HG03066 (cell line): Measurements from ENCODE around the gene BTN1A1.
A peak's percentile ranks its signal among the peaks of the same experiment; 100 is the strongest.
"Not testable (repeated sequence)": the region's sequence is repeated elsewhere in the genome, so short reads cannot be mapped to it uniquely, and the experiment has no call there.

Experiments used
- ATAC-seq: cut with Tn5 transposase; IDR thresholded peaks from one replicate; pipeline ENCODE4 v1.9.1; 2021; ENCODE audit warnings: low read depth; ENCODE audit not compliant: unreplicated experiment

Gene BTN1A1, protein sequence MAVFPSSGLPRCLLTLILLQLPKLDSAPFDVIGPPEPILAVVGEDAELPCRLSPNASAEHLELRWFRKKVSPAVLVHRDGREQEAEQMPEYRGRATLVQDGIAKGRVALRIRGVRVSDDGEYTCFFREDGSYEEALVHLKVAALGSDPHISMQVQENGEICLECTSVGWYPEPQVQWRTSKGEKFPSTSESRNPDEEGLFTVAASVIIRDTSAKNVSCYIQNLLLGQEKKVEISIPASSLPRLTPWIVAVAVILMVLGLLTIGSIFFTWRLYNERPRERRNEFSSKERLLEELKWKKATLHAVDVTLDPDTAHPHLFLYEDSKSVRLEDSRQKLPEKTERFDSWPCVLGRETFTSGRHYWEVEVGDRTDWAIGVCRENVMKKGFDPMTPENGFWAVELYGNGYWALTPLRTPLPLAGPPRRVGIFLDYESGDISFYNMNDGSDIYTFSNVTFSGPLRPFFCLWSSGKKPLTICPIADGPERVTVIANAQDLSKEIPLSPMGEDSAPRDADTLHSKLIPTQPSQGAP

DNA sequence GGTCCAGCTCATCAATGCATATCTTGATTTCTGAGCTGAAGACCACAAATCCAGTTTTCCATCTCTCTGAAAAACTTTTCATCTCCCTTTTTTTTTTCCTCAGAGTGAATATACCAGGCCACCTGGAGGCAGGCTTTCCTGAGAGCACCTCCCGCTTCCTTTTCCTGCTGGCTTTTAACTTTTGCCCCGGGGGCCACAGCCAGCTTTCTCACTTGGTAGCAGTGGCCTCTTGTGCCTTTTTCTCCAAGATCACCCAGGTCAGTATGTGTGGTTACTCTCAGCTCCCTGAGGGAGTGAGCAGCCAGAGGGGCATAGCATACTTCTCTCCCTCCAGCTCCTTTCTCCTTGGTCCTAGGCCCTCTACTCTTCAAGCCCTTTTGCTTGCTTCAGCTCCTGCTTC is at the start of gene BTN1A1:
Gene BTN1A1 (plus strand): TSS at position 202 of the 400 bp plus-strand sequence. CDS start 984 bp downstream, outside the sequence.
- ATAC-seq: no peak

DNA sequence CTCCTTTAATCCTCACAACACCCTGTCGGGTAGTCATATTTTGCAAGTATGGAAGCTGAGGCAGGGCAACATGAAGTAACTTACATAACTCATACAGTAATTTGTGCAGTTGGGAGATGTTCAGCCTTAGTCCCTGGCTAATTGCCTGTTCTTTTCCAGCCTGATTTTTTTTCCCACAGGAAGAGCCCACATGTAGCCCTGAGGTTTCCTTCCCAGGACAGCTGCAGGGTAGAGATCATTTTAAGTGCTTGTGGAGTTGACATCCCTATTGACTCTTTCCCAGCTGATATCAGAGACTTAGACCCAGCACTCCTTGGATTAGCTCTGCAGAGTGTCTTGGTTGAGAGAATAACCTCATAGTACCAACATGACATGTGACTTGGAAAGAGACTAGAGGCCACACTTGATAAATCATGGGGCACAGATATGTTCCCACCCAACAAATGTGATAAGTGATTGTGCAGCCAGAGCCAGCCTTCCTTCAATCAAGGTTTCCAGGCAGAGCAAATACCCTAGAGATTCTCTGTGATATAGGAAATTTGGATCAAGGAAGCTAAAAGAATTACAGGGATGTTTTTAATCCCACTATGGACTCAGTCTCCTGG is 47.4 kb upstream of the BTN1A1 start:
- no peak for ATAC-seq

DNA sequence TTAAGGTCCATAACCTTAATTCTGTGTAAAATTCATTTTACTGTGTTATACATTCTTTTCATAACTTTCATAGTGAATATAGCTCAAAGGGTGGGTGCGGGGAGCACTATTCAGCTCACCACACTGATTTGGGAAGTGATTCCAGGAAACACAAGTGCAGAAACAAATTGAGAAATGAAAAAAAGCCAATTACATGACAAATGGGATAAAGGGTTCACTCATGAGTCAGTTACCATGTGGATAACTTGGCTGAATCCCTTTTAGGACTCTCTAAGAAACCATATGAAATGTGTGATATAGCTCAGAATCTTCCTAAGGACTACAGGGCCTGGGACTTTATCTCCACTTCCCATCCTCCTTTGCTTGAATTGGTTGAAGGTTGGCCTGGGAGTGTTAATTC is 45.5 kb upstream of the BTN1A1 start:
- no peak for ATAC-seq

DNA sequence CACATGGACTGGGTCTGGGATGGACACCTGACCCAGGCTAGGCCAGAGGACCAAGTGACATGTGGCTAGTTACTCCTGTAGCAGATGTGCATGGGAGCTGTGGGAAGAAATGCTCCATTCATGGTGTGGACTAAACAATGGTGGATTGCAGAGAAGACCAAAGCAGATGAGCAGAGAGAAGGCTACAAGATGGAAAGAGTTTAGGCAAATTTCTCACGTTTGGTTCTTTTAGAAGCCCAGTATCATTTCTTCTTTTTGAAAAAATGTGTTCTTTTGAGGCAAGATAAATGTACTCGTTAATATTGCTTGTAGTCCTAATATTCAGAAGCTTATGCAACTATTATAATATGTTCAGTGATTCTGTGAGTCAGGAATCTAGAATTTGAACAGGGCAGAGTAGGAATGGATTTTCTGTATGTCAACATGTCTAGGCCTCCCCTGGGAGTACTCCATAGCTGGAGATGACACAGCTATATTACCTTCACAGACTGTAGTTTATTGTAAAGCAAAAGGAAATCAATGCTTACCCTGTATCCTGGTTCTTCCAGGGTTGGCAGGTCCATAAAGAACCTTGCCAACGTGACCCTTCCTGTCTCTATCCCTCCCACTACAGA is 44.6 kb upstream of the BTN1A1 start:
- ATAC-seq: no peak

DNA sequence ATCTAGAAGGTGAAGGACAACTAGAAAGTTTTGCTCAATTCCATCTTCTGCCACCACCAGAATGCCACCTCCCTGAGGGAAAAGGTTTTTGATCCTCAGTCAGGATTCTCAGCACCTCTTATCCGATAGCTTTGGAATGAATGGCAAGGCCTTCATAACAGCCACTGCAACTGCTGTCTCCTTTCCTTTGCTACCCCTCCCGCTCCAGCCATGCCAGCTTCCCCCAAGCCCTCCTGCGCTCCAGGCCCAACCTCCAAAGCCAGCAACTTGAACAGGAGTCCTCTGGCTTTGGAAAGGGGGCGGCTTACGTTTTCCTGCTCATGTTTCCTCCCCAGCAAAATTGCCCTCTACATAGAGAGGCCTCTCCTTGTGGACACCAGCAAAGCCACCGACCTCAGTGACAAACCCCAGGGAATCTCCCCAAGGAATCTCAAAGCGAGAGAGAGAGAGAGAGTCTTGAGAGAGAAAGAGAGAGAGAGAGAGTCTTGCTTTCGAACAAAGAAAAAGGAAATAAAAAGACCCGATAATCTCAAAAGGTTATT is 42.8 kb upstream of the BTN1A1 start:
- peak; percentile 30 for ATAC-seq

DNA sequence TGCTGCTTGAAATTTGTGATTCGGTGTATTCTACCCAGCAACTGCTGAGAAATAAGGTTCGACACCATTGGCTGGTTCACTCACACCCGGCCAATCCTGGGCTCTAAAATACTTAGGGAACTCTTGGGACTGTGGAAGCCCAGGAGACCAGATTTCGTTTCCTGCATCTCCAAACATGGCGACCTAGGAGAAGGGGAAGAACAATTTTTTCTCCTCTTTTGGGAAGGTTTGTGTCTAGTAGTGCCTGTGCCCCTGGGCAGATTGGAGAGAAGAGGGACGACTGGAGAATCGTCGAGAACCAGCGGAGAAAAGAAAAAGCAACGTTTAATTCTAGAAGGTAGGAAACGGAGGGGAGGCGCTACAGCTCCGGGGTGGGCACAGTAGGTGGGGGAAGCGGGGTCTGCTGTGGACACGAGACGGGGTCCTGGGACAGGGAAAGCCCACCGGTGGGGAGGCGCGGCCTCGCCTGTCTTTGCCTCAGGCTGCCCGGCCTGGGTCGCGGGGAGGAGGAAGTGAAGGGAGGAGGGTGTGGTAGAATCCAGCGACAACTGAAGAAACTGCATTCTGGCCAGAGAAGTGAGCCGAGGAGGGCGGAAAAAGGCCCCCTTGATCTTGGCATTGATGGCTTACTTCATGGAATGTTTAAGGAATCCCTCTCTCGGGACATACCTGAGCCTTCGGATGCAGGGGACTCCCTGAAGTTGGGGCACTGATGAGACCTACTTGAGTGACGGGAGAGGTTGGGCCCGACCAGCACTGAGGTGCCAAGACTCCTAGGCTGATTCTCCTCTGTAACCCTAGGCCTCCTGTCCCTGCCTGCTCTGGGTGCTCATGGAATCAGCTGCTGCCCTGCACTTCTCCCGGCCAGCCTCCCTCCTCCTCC is 42.1 kb upstream of the BTN1A1 start, which contains the start of gene BTN2A1:
Gene BTN2A1 (plus strand): TSS at position 150 of the 883 bp plus-strand sequence. CDS start 682 bp downstream, at position 832.
- peak; percentile 97 for ATAC-seq

DNA sequence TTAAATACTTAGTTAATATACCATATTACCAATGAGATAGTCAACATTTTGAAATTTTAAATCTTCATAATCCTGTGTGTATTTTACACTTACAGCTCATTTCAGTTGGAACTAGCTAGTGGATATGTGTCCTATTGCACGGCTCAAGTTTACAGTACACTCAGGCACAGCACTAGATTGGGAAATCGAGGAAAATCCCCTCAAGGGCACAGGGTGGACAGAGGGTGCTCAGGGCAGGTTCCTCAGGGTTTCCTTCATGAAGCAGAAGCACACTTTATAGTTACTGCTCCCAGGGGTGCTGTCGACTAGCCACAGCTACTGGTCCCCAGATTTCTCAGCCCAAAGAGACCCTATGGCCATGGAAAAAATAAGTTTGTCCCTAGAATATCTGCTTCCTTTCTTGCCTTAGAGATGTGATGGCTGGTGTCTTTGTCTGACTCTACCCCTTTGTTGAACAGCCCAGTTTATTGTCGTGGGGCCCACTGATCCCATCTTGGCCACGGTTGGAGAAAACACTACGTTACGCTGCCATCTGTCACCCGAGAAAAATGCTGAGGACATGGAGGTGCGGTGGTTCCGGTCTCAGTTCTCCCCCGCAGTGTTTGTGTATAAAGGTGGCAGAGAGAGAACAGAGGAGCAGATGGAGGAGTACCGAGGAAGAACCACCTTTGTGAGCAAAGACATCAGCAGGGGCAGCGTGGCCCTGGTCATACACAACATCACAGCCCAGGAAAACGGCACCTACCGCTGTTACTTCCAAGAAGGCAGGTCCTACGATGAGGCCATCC is 40.9 kb upstream of the BTN1A1 start:
- ATAC-seq: no peak

DNA sequence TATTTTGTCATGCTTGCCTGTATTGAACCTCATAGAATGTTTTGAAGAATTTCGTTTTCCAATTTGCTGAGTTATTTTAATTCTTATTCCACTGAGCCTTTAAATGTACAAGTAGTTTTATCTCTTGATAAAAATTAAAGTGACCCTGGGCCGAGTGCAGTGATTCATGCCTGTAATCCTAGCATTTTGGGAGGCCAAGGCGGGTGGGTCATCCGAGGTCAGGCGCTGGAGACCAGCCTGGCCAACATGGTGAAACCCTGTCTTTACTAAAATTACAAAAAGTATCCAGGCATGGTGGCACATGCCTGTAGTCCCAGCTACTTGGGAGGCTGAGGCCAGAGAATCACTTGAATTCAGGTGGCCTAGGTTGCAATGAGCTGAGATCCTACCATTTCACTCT is 38.8 kb upstream of the BTN1A1 start:
- ATAC-seq: not testable (repeated sequence)

DNA sequence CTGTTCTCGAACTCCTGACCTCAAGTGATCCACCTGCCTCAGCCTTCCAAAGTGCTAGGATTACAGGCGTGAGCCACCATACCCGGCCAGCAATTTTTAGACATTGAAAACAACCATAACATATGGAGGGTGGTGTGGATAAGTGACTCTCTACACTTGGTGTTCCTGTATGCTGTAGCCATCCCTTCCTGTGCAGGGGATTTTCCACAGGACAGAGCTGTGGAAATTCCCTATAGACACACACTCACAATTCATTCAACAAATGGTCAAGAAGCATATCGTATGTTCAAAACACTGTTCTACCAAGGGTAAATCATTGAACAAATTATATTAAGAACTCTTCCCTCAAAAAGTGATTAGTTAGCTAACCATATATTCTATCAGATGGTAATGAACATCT is 36.1 kb upstream of the BTN1A1 start:
- no peak for ATAC-seq

DNA sequence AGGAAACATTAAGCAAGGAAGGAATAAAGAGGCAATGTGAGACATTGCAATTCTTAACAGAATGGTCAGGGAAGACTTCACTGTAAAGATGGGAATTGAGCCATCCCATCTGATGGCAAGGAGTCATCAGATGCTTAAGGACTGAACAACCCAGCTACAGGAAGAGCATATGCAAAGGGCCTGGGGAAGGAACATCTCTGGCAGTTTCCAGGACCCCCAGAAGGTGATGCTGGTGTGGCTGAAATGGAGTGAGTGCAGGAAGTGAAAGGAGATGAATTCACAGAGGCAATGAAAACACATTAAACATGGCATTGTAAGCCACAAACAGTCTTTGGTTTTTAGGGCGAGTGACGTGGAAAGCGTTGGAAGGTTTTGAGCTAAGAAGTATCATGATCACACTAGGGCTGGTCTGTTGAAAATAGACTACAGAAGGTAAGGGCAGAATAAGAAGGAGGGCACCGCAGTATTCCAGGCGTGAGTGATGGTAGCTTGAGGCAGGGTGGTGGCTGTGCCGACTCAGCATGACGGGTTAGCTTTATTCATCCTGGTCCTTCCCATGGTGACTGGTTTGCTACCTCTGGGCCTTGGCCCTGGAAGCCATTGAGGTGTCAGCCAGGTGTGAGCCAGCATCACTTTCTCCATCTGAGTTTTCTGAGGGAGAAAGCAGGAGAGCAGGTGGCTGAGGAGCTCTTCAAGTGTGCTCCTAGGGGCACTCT is 35.5 kb upstream of the BTN1A1 start:
- no peak for ATAC-seq

DNA sequence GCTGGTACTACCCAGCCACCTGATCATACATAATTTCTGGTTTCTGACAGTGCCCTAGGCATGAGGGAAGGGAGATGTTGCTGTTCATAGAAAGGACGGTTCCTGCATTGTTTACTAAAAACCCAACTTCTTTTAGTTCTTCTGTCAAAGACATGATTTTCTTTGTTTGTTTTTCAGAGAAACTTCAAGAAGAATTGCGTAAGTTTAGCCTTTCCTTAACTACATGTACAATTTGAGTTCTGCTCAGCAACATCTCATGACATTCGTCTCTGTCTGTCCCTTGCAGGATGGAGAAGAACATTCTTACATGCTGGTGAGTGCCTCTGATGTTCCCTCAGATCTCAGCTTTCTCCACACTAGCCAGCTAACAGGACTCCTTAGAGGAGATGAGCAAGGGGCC is 34.3 kb upstream of the BTN1A1 start:
- no peak for ATAC-seq

DNA sequence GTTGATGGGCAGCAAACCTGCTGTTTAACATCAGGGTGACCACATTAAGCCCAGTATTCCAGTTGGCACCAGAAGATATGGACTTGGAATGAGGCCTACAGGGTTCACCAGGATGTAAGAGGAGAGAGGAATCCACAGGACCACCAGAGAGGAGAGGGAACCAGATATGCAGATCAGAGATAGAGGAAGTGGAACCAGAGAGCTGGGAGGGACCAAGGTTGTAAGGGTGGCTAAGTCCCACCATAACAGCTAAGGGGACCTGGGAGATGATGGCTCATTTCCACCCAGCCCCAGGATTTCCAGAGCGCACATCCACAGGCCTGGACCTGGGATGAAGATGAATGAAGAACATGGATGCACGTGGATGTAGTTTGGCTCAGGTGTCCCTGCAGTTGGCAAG is 31.3 kb upstream of the BTN1A1 start:
- ATAC-seq: no peak

DNA sequence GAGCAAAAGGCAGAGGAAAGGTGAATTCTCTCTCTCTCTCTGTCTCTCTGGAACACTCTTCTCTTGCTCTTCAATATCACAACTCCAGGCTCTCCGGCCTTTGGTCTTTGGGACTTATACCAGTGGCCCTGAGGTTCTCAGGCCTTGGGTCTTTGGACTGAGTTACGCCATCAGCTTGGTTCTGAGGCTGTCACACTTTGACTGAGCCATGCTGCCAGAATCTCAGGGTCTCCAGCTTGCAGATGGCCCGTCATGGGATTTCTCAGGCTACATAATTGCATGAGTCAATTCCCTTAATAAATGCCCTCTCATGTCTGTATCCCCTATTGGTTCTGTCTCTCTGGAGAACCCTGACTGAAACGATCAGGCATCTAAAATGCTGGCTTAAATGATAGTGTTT is 29.5 kb upstream of the BTN1A1 start:
- ATAC-seq: no peak

DNA sequence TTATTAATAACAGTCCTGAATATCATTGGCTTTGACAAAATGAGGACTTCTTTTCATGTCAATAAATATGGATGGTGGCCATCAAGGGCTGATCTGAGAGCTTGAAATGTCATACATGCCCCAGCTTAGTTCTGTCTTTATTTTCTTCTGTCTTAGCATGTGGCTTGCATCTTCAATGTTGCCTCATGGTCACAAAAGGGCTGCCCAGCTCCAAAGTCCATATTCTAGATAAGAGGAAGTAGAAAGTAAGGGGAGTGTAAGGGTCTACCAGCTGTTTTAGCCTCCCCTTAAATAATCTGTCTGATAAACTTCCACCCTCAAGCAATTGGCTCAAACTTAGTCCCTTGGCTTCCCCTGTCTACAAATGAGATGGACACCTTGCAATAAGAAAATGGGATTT is 28.1 kb upstream of the BTN1A1 start:
- no peak for ATAC-seq

DNA sequence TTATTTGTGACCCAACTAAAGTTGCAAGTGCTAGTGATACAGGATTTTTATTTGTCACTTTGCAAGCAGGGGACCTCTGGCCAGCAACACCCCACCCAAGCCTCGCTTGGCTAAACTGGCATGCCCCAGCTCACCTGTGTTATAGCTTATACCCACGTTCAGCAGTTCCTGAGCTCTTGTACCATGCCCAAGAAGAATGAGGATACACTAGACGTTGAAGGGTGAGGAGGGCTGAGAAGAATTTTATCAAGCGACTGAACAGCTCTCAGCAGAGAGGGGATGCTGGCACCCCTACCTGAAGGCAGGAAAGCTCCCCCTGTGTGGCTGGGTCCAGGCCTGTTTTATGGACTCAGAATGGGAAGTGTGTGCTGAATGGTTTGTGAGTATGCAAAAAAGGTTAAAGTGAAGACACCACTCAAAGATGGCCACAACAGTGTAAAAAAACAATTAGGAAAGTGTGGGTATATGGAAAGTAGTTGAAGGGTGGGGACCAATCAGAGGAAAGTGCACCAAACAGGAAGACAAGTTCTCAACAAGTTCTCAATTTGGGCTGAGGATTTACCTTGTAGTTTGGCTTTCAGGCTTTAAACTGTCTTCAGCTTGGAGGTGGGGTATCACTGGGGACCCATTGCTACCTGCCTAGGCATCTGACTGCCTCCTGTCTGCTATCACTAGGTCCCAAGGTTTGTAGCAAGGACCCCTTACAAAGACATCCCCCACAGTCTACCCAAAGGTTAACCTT is 27.4 kb upstream of the BTN1A1 start:
- no peak for ATAC-seq

DNA sequence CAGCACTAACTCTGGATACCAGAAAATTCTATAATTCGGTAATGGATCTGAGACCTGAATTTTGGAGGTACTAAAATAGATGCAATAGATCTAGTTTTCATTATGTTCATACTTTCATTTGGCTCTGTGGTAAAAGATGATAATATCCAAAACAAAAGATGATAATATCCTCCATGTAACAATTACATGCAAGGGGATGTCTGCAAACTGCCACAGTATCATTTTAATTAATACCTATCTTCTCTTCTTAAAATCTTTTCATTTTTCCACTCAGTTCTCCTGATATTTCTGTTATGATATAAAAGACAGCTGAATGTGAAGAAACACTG is 26.7 kb upstream of the BTN1A1 start:
- ATAC-seq: no peak

DNA sequence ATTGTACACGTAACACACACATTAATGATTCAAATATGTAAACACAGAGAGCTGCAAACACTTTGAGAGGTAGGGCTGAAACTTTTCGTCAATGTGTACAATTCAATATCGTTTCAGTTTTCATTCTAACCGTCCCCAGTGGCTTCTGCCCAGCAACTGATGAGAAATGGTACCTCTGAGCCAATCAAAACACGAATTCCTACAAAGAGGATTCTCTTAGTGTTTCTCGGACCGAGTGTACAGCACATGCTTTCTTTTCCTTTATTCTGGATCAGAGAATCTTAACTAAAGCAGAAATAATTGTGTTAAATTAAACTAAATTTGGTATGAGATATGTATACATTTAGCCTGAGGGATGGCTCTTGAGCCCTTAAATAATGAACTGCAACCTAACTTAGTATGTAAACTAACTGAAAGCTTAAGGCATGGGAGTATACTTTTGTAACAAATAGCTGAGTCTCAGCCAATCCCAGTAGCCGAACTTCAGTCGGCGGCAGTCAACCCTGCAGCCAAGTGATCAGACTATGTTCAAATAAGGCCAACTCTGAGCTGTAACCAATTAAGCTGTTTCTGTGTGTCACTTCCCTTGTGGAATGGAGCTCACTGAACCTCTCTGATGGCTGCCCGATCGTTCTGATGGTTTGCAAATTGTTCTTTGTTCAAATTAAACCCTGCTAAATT is 26.2 kb upstream of the BTN1A1 start:
- ATAC-seq: peak; percentile 90

DNA sequence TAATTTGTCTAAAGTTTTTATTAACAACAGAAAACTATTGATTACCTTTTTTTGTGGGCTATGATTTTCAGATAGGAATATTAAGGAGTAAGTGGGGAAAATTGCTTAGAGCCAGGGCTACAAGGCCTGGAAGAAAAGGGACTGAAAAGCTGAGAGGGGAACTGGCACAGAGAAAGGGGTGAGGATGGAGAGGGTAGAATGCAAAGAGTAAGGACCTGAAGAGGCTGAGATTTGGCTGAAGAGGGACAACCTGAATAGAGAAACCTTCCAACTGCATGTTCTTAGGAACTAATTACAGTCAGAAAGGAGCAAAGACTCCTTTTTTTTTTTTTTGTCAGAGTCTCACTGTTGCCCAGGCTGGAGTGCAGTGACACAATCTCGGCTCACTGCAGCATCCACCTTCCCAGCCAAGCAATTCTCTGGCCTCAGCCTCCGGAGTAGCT is 25.6 kb upstream of the BTN1A1 start:
- no peak for ATAC-seq
